ENCODE data around the gene KCNG4. TPM values are rescaled to one million over a fixed set of nuclear protein-coding genes. Genes with fewer than 3 reads are reported as not detected.

KCNG4 gene
- total RNA-seq, 1 donor, result not detected

- no peak for TF ChIP-seq CTCF (IDR thresholded peaks at IDR 0.05; ENCODE audit: insufficient read depth, low read length)
- no peak overlapping the region for H3K4me3 ChIP-seq (ENCODE audit: low read depth, low read length)
- DNase-seq (ENCODE audit: low read depth), result no peak
Observed at GRCh38 chr16:84272740-84273320, 33.0 kb upstream of the KCNG4 start.

DNA sequence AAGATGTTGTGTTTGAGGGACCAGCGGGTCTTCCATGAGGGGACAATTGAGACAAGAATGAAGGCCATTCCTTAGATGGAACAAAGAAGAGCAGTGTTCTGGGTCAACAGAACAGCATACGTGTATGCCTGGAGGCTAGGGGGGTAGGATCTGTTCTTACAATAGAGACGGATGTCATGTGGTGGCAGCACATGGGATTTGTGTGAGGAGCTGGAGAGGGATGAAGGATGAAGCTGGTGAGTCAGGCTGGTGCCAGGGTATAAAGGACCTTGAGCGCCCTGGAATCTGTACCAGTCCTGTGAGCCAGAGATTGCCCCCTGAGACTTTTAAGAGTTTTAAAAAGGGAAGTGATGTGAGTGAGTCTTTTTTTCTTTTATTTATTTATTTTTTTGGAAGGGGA, 32.1 kb upstream of the KCNG4 start:
- TF ChIP-seq CTCF (IDR thresholded peaks at IDR 0.05; ENCODE audit: insufficient read depth, low read length), result no peak
- no peak for DNase-seq (ENCODE audit: low read depth)
- no peak overlapping the region for H3K4me3 ChIP-seq (ENCODE audit: low read depth, low read length)

DNA sequence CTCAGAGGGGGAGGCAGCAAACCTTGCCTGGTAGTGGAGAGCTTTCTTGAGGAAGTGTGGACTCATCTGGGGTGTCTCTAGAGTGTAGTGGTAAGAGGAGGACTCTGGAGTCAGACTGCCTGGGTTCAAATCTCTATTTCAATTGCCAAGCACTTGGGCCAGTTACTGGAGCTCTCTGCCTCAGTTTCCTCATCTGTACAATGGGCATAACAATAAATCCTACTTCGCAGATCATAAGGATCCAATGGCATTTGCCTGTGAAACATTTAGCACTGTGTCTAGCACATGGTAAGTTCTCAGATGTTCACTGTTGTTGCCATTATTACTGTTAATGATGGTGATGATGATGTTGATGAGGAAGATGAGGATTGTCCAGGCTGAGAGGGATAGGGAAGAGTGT, 31.2 kb upstream of the KCNG4 start:
- no peak for TF ChIP-seq CTCF (IDR thresholded peaks at IDR 0.05; ENCODE audit: insufficient read depth, low read length)
- DNase-seq (ENCODE audit: low read depth), result no peak
- no peak overlapping the region for H3K4me3 ChIP-seq (ENCODE audit: low read depth, low read length)

GRCh38 chr16:84270531-84270930, 30.7 kb upstream of the KCNG4 start:
- no peak overlapping the region for H3K4me3 ChIP-seq (ENCODE audit: low read depth, low read length)
- no peak for DNase-seq (ENCODE audit: low read depth)
- no peak for TF ChIP-seq CTCF (IDR thresholded peaks at IDR 0.05; ENCODE audit: insufficient read depth, low read length)

DNA sequence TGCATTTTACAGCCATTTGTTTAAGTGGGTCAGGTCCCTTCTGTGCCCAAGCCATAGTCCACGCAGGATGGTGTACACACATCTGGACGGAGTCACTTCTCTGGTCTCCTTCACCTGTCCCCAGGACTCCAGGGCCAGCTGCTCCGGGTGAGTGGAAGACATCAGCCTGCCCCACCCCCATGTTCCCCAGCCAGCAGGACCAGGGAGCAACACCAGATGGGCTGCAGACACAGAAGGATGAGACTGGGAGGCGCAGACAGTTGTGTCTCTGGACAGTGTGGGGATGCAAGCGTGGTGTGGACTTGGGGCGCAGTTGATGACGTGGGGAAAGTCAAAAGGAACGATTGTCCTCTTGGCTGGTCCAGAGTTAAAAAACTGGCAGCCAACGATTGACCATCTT, 30.3 kb upstream of the KCNG4 start:
- H3K4me3 ChIP-seq (ENCODE audit: low read depth, low read length), result no peak overlapping the region
- no peak for DNase-seq (ENCODE audit: low read depth)
- no peak for TF ChIP-seq CTCF (IDR thresholded peaks at IDR 0.05; ENCODE audit: insufficient read depth, low read length)

GRCh38 chr16:84268291-84269040, 28.7 kb upstream of the KCNG4 start:
- no peak for DNase-seq (ENCODE audit: low read depth)
- H3K4me3 ChIP-seq (ENCODE audit: low read depth, low read length), result no peak overlapping the region
- TF ChIP-seq CTCF (IDR thresholded peaks at IDR 0.05; ENCODE audit: insufficient read depth, low read length), result no peak
